ENCODE measurements around the gene RASGRF1.
"Not testable (repeated sequence)": the region's sequence is repeated elsewhere in the genome, so short reads cannot be mapped to it uniquely, and the experiment has no call there.

The RASGRF1 gene

GRCh38 chr15:79006071-79006470 is 84.5 kb downstream of the RASGRF1 start:
- DNase-seq (ENCODE audit: low read depth): no peak

- no peak for DNase-seq (ENCODE audit: low read depth)
These were observed 86.2 kb downstream of the RASGRF1 start for GRCh38 chr15:79004336-79004735.

GRCh38 chr15:79003896-79004295 is 86.7 kb downstream of the RASGRF1 start:
- no peak for DNase-seq (ENCODE audit: low read depth)

- DNase-seq (ENCODE audit: low read depth): no peak
These were observed 87.3 kb downstream of the RASGRF1 start for GRCh38 chr15:79003301-79003700.

GRCh38 chr15:79002581-79002980 is 88.0 kb downstream of the RASGRF1 start:
- no peak for DNase-seq (ENCODE audit: low read depth)

- DNase-seq (ENCODE audit: low read depth): no peak
These were observed 90.9 kb downstream of the RASGRF1 start for GRCh38 chr15:78999636-79000035.

GRCh38 chr15:78998526-78998925 is 92.1 kb downstream of the RASGRF1 start:
- no peak for DNase-seq (ENCODE audit: low read depth)

GRCh38 chr15:78997981-78998499 is 92.5 kb downstream of the RASGRF1 start:
- no peak for DNase-seq (ENCODE audit: low read depth)

GRCh38 chr15:78996894-78997275 is 93.7 kb downstream of the RASGRF1 start:
- DNase-seq (ENCODE audit: low read depth): no peak

- no peak for DNase-seq (ENCODE audit: low read depth)
These were observed 94.4 kb downstream of the RASGRF1 start for GRCh38 chr15:78995921-78996893.

- not testable (repeated sequence) for DNase-seq (ENCODE audit: low read depth)
These were observed 95.4 kb downstream of the RASGRF1 start for GRCh38 chr15:78995161-78995560.

GRCh38 chr15:78993931-78994530 is 96.5 kb downstream of the RASGRF1 start:
- no peak for DNase-seq (ENCODE audit: low read depth)

GRCh38 chr15:78993257-78993930 is 97.2 kb downstream of the RASGRF1 start:
- no peak for DNase-seq (ENCODE audit: low read depth)

- DNase-seq (ENCODE audit: low read depth): no peak
These were observed 97.9 kb downstream of the RASGRF1 start for GRCh38 chr15:78992416-78993256.

- no peak for DNase-seq (ENCODE audit: low read depth)
These were observed 98.7 kb downstream of the RASGRF1 start for GRCh38 chr15:78991879-78992278.

GRCh38 chr15:78991476-78991875 is 99.1 kb downstream of the RASGRF1 start:
- DNase-seq (ENCODE audit: low read depth): no peak

GRCh38 chr15:78990278-78990677 is 100.3 kb downstream of the RASGRF1 start:
- no peak for DNase-seq (ENCODE audit: low read depth)

GRCh38 chr15:78989701-78990240 is 100.8 kb downstream of the RASGRF1 start:
- DNase-seq (ENCODE audit: low read depth): no peak

- DNase-seq (ENCODE audit: low read depth): no peak
These were observed 102.1 kb downstream of the RASGRF1 start for GRCh38 chr15:78988361-78988911.

GRCh38 chr15:78987556-78988360 is 102.8 kb downstream of the RASGRF1 start:
- DNase-seq (ENCODE audit: low read depth): no peak
